Measurements from ENCODE around the gene LACTBL1.
"Not testable (repeated sequence)": the region's sequence is repeated elsewhere in the genome, so short reads cannot be mapped to it uniquely, and the experiment has no call there.

Gene LACTBL1

DNA sequence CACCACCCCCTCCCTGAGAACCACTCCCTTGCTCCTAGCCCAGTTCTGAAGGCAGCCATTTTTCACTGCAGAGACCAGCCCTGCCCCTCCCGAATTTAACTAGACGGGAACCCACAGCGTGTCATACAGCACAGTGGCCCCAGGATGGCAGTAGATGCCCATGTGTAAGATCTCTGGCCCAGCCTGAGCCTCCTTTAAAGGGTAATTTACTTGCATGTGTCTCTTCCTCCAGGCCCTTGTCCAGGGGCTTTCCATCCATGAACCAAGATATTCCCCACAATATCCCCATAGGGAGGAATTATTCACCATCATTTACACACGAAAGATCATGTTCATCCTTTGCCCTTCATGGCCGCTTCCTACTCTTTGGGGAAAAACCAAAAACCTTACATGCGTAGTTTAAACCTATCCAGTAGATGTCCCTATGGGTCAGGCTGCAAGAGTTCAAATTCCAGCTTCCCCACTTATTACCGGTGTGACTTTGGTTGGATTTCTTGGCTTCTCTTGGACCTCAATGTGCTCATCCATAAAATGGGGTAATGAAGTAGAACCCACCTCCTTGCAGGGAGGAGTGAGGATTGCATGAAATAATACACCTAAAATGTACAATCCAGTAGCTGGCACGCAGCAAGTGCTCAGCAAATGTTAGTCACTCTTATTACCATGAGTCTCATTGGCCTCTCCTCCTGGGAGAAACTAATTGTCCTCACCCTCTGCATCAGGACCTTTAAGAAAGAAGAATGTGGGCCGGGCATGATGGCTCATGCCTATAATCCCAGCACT is 4.0 kb upstream of the LACTBL1 start:
- DNase-seq (ENCODE audit: low read depth in 2 of 2): peak in 1 of 2 donors; percentile 1

DNA sequence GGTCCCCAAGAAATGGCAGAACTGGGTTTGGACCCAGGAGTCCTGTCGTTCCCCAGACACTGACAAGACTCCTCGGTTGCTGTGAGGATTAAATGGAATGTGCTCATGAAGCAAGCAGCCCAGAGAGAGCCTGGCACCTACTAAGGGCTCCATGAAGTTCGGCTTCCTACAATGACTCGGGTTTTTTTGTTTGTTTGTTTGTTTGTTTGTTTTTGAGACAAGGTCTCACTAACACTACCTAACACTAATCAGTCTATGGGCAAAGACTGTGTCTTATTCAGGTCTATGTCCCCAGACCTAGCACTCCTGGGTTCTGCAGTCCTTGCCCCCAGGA is 3.4 kb upstream of the LACTBL1 start:
- DNase-seq (ENCODE audit: low read depth in 2 of 2): no peak

DNA sequence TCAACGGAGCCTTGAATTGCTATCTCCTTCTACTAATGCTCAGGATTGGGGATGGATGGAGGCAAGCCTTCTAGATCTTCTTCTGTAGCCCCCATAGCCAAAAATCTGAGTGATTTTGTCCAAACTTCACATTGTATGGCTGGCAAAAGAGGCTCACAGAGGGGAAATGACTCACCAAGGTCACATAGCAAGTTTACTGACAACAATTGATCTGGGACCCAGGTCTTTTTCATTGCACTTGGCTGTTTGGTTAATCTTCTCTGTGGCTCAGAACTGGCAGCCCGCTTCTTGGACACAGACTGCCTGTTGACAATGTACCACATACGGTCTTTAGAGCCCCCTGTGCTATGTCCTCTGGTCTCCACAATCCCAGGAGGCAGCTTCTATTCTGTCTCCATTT is 3.0 kb upstream of the LACTBL1 start:
- DNase-seq (ENCODE audit: low read depth in 2 of 2): no peak

DNA sequence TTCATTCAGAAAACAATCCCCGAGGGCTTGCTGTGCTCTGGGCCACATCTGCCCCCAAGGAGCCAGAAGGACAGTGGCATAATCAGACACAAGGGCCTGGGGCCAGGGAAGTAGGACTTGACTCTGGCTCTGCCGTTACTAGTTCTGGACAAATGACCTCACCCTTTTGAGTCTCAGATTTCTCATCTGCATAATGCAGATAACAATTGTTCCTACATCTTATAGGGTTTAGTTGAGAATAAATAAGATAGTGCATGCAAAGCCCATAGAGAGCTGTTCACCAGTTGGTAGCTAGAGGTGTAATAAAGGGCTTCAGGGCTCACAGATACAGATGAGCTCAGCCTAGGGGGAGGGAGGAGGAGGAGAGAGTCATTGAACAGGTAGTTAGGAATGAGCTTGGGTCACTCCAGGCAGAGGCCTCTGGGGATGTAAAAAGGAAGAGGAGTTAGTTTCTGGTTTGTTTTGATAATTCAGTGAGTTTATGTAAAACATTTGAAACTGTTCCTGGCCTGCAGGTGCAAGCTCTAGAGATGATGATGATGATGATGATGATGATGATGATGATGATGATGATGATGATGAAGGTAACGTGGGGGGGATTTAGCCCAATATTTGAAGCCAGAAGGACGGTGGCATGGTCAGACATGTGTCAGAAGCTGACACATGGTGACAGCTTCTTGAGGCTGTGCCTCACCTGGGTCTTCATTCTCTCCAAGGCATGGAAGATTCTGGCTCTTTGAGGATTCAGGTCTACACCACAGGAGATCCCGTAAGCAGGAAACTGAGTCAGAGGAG is 858 bp downstream of the LACTBL1 start:
- no peak for DNase-seq (ENCODE audit: low read depth in 2 of 2)

DNA sequence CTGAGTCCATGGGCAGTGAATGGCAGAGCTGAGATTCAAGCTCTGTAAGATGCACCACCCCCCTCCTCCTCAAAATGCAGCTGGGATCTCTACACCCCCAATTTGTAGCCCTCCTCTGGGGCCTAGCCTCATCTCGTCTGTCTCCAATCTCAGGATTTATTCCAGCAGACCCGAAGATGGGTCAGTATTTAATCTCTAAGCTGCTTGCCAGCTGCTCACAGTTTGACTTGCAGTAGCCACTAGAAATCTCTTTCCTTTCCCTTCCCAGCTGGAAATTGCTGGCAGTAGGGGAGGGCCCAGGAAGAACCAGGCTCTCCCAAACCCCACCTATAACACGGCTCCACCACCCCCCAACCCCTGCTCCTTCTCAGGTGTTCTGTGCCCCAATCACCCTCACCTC is 1.5 kb downstream of the LACTBL1 start:
- no peak for DNase-seq (ENCODE audit: low read depth in 2 of 2)

DNA sequence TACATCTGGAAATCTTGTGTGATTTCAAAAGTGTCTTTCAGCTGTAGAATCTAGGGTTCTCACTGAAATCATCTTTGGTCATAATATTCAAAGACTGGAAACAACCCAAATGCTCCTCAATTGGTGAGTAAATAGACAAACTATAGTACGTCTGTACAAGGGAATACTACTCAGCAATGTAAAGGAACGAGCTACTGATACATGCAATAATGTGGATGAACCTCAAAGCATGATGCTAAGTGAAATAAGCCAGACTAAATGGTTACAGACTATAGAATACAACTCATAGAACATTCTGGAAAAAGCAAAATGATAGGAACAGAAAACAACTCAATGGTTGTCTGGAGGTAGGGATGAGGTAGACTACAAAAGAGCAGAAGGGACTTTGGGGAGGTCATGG is 2.6 kb downstream of the LACTBL1 start:
- no peak for DNase-seq (ENCODE audit: low read depth in 2 of 2)

DNA sequence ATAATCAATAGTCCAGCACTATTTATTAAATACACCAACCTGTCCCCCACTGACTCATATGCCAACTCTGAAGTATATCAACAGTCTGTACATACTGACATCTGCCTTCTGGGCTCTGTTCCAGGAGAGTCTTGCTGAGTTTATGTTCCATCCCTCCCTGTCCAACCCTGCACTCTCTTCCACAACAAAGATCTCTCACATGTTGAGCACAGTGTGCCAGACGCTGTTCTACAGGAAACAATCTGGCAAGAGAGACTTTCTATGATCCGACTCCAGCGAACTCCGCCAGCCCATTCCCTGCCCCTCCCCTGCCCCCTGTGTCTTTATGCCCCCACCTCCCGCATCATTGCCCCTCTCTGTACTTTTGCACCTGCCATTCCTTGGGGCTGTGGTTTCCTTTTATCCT is 3.4 kb downstream of the LACTBL1 start:
- DNase-seq (ENCODE audit: low read depth in 2 of 2): no peak

DNA sequence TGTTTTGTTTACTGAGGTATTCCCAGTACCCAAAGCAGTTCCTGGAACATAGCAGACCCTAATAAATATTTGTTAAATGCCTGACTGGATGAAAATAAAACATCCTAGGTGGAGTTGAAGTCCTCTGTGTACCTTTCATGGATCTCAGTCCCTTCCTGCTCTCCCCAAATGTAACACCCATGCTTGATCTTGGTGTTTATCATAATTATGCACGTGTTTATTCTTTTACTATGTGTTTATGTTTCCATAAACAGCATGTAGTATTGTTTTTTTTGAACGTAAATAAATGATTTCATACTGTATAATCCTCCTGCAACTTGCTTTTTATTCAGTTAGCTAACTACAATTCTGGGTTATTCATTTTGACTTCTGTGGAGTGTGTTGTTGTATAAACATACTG is 4.8 kb downstream of the LACTBL1 start:
- no peak for DNase-seq (ENCODE audit: low read depth in 2 of 2)

DNA sequence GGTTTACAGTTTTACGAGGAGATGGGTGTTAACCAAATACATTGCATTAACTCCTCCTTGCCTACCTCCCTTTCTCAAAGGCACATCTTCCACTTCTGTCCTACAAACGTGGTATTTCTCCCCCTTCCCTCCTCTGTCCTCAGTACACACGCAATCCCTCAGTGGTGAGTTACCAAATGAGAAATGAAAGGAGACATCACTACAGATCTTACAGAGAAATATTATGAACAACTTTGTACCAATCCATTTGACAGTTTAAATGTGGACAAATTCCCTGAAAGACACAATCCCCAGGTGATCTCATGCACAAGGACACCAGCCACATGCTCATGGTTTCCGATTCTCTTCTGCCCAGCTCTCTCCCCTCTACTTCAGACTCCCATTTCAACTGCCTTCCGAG is 6.4 kb downstream of the LACTBL1 start:
- no peak for DNase-seq (ENCODE audit: low read depth in 2 of 2)

DNA sequence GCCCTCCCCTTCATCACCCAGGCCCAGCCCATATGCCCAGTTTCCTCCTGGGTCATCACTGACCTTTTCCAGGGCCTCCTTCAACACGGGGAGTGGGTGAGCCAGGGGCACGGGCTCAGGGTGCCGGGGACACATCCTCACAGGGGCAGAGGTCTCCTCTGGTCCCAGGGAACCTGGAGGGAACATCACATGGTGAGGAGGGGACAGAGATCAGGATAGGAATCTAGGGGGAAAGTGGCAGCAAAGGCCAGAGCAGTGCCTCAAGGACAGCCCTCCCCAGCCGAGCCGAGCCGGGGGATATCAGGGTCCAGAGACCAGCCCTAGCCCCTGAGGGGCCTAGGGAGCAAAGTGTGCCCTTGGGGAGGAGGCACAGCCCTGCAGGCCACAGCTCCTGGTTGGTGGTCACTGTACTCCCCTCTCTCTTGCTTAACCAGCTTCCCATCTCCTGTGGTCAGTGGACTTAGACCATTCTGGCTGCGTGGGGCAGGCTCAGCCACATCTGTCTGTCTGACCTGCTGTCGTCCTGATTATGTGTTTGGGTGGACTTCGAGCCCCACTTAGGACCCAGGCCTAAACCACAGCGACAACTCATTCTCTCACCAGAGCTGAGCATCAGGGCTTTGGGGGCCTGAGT is 9.5 kb downstream of the LACTBL1 start:
- DNase-seq (ENCODE audit: low read depth in 2 of 2): no peak

DNA sequence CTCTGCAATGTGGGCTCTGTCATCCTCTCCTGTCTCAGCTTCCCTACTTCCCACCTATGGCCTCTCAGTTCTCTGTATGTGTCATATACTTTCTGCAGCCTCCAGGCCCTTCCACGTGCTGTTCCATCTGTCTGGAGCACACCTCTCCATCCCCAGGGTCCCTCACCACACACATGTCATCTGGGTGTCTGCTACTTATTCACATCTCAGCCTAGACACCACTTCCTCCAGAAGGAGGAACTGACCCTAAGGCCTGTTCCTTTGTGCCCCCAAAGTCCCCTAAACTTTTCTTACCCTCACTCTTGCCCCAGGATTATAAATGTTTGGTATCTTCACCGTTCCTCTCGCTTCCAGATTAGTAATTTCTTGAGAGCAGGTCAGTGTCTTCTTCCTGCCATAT is 10.1 kb downstream of the LACTBL1 start:
- no peak for DNase-seq (ENCODE audit: low read depth in 2 of 2)

DNA sequence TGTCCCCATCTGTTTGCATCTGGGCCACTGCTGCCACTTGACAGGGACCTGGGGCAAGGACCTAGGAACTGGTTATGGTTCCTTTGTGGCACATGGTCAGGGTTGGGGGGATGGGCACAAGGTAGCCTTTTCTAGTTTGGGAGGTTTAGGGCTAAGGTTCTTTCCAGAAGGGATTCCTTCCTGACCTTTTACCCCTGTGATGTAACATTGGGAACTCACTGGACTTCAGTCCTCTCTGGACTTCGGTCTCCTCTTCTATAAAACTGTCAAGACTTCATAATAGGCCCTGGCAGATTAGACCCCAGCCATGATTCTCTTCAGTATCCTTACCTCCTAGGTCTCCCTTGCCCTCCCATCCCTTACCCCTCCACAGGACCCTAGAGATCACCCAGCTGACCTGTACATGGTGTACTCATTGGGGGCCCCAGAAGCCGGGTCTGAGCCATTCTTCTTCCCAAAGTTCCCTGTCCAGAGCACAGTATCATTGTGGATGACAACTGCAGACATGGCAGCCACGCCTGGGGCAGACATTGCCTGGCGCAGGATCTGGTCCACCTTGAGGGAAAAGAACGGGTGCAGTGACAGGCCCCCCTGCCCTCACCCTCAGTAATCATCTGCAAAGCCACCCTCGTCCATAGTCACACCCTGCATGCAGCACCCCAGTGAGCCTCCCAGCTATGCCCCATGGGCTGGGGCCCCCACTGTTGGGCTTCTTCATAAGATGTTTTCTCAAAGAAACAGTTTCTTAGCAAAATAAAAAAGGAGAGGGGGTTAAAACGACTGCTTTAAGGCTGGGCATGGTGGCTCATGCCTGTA is 12.9 kb downstream of the LACTBL1 start:
- DNase-seq (ENCODE audit: low read depth in 2 of 2): no peak

DNA sequence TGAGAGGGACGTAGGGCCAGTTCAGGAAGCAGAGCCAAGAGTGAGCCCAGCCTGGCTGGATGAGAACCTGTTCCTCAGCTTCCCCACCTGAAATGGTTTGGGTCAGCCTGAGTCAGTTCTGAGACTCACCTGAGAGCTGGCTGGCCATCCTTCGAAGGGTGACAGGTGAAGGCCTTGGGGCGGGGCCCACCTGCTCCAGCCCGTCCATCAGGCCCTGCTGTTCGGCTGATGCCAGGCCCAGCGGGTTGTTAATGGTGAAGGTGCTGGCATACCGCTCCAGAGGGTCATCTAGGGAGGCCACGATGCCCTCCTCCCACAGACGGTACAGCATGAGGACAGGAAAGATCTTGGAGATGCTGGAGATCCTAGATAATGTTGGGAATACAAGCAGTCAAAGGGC is 14.1 kb downstream of the LACTBL1 start:
- no peak for DNase-seq (ENCODE audit: low read depth in 2 of 2)

DNA sequence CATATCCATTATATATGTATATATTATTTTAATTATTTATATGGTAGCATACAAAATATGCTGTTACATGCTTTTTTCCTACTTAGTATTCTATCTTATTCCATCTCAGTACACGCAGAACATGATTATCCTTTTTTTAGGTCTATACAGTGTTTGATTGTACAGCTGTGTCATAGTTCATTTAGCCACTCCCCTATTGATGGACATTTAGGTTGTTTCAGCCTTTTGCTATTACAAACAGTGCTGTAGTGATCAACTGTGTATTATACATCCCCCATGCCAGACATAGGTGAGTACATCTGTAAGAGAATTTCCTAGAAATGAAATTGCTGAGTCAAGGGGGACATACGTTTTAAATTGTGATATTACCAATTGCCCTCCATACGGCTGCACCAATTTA is 15.6 kb downstream of the LACTBL1 start:
- DNase-seq (ENCODE audit: low read depth in 2 of 2): no peak

DNA sequence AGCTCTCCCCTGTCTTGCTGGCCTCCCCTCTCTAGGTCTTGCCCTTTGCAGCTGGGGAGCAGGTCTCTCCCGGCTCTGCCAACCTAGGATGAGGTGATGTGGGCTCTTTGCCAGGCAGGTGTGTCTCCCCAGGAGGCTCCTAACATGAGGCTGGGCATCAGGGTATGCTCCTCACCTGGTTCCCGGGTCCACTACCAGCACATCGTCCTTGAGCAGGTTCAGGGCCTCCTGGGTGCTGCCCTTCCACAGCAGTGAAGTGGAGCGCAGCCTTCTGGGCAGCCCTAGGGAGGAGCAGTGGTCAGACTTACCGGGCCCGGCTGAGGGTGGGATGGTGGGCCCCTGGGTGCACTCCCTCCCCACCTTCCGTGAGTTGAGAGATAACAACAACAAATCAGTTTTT is 17.5 kb downstream of the LACTBL1 start:
- no peak for DNase-seq (ENCODE audit: low read depth in 2 of 2)

DNA sequence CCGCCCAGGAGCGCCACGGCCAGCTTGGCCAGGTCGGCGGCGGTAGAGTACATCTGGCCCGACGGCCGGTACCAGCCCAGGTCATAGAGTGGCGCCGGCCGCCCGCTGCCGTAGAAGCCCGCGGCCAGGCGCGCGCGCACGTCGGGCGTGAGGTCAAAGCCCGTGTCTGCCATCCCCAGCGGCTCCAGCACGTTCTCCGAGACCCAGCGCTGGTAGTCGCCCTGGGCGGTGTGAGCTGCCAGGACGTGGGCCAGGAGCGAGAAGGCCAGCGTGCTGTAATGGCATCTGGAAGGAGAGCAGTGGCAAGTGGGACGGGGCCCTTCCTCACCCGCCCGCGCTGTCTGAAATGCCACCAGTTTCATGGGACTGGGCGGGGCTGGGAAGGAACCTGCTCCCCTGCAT is 18.9 kb downstream of the LACTBL1 start:
- DNase-seq (ENCODE audit: low read depth in 2 of 2): no peak

DNA sequence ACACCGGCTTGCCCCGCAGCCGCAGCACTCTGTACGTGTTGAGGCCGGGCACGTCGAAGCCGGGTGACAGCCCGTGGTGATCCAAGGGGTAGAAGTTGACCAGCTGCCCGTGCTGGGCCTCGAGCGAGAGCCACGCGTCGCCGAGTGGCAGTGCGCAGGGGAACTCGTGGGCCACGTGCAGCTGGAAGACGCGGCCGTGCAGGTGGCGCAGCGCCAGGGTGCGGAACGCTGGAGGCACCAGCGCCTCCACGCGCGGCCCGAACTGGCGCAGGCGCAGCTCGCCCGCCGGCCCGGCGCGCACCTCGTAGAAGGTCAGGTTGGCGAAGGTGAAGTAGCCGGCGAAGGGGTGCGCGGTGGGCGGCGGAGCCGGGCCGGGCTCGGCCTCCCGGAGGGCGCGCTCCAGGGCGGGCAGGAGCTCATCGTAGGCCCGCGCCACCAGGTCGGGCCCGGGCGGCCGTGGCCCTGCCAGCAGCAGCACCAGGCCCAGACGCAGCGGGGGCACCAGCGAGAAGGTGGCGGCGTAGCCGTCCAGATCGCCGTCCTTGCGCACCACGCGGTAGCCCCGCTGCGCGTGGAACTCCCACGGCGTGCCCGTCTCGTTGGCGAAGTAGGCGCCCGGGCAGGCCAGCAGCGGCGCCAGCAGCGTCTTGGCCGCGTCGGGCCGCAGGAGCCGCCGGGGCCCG is 19.5 kb downstream of the LACTBL1 start:
- no peak for DNase-seq (ENCODE audit: low read depth in 2 of 2)

DNA sequence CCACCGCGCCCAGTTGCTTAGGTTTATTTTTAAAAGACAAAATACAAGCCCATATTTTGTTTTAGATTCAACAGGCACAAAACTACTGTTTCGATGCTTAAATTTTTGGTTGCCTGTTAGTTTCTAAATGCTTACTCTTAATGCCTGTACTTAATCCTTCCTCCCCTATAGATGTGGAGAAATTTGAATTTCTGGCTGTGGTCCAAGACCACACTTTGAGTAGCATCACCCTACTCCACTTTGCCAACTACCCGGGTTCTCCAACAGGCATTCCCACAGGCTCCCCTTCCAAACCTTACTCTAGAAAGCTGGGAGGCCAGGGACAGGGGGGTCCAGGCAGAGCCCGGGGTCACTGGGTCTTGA is 20.0 kb downstream of the LACTBL1 start:
- DNase-seq (ENCODE audit: low read depth in 2 of 2): no peak

DNA sequence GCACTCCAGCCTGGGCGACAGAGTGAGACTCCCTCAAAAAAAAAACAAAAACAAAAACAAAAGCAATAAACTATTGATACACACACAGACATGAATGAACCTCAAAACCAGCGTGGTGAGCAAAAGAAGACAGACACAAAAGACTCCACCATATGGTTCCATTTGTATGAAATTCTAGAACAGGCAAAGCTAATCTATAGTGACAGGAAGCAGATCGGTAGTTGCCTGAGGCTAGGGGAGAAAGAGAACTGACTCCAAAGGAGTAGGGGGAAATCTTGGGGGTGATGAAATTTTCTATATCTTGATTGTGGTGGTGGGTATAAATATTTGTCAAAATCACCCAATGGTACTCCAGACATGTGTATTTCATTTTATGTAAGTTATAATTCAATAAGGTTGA is 20.9 kb downstream of the LACTBL1 start:
- no peak for DNase-seq (ENCODE audit: low read depth in 2 of 2)

DNA sequence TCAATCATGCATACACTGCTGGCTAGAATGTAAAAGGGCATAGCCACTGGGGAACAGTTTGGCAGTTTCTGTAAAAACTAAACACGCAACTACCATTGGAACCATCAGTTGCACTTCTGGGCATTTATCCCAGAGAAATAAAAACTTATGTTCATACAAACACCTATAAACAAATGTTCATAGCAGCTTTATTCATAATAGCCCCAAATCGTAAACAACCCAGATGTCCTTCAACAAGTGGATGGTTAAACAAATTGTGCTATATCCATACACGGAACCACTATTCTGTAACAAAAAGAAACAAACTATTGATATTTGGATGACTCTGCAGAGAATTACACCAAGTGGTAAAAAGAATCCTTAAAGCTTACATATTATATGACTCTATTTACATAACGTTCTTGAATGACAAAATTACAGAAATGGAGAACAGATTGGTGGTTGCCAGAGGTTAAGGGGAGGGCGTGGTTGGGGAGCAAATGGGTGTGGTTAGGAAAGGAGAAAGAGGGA is 22.8 kb downstream of the LACTBL1 start:
- DNase-seq (ENCODE audit: low read depth in 2 of 2): no peak

DNA sequence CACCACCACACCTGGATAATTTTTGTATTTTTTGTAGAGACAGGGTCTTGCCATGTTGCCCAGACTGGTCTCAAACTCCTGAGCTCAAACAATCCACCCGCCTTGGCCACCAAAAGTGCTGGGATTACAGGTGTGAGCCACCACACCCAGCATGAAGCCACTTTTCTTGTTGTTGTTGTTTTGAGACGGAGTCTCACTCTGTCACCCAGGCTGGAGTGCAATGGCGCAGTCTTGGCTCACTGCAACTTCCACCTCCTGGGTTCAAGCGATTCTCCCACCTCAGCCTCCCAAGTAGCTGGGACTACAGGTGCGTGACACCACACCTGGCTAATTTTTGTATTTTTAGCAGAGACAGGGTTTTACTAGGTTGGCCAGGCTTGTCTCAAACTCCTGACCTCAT is 27.5 kb downstream of the LACTBL1 start:
- not testable (repeated sequence) for DNase-seq (ENCODE audit: low read depth in 2 of 2)
